ENCODE data around the gene CGAS. TPM values are rescaled to one million over a fixed set of nuclear protein-coding genes. Genes with fewer than 3 reads are reported as not detected.

The CGAS gene
- total and polyA plus RNA-seq, 8 donors: 0.70 to 2.9 (median 1.2) TPM

DNA sequence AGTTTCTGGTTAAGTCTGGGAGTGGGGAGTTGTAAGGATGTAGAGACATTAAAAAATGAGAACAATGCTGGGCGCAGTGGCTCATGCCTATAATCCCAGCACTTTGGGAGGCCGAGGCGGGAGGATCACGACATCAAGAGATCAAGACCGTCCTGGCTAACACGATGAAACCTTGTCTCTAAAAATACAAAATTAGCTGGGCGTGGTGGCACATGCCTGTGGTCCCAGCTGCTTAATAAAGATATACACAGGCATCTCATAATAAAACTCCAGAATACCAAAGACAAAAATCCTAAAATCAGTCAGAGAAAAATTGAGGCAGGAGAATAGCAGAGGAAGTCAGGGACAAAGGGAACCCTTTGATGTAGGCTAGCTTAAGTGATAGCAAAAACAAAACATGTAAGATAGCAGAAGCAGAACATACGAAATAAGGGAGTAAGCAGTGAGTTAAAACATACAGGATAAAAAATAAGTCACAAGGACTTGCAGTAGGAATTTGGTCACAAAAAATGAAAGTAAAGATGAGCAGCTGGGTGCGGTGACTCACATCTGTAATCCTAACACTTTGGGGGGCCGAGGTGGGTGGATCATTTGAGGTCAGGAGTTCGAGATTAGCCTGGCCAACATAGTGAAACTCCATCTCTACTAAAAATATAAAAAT lies 33.9 kb downstream of the CGAS start:
- H3K27ac ChIP-seq: no peak overlapping the region
- intact Hi-C loops (cut with DNase I): no loop called here
- no peaks in the 10 kb centered on the region for H3K27me3 ChIP-seq
- WGBS, 2 donors: 89% methylated on average over 11 of the region's 11 CpGs
- no peaks in the 10 kb centered on the region for H3K4me1 ChIP-seq
- FAIRE-seq (no peak), DNase-seq (no peak), ATAC-seq (no peak)
- TF ChIP-seq, protein P1, sequence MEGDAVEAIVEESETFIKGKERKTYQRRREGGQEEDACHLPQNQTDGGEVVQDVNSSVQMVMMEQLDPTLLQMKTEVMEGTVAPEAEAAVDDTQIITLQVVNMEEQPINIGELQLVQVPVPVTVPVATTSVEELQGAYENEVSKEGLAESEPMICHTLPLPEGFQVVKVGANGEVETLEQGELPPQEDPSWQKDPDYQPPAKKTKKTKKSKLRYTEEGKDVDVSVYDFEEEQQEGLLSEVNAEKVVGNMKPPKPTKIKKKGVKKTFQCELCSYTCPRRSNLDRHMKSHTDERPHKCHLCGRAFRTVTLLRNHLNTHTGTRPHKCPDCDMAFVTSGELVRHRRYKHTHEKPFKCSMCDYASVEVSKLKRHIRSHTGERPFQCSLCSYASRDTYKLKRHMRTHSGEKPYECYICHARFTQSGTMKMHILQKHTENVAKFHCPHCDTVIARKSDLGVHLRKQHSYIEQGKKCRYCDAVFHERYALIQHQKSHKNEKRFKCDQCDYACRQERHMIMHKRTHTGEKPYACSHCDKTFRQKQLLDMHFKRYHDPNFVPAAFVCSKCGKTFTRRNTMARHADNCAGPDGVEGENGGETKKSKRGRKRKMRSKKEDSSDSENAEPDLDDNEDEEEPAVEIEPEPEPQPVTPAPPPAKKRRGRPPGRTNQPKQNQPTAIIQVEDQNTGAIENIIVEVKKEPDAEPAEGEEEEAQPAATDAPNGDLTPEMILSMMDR (IDR thresholded peaks at IDR 0.05): no peak
- no peak overlapping the region for H3K4me3 ChIP-seq
- H3K36me3 ChIP-seq: no peaks in the 10 kb centered on the region
- no peaks in the 10 kb centered on the region for H3K9me3 ChIP-seq

DNA sequence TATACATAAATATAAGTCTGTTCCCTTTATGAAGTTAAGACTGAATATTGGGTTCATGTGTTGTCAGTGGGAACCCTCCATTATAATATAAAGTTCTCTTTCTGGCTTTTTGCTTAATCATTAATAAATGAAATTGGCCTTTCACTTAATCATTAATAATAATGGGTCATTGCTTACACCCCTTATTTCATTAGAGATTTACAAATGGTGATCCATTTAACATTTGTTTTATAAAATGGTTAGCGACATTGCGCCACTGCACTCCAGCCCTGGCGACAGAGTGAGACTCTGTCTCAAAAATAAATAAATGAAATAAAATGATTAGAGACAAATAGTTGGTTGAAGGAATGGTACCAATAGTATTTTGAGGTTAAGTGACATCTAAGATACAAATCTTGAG lies 39.0 kb downstream of the CGAS start:
- Histone ChIP-seq H3K9me3 (no peaks in the 10 kb centered on the region), H3K27me3 (no peaks in the 10 kb centered on the region), H3K4me3 (no peak overlapping the region), H3K4me1 (no peaks in the 10 kb centered on the region), H3K27ac (no peak overlapping the region), H3K36me3 (no peaks in the 10 kb centered on the region)
- no peak for ATAC-seq
- TF ChIP-seq, protein P1 (IDR thresholded peaks at IDR 0.05): no peak
- DNase-seq: no peak
- intact Hi-C loops (cut with DNase I): no loop called here
- WGBS, 2 donors: 93 to 94% methylated on average over 3 of the region's 3 CpGs
- FAIRE-seq: no peak

DNA sequence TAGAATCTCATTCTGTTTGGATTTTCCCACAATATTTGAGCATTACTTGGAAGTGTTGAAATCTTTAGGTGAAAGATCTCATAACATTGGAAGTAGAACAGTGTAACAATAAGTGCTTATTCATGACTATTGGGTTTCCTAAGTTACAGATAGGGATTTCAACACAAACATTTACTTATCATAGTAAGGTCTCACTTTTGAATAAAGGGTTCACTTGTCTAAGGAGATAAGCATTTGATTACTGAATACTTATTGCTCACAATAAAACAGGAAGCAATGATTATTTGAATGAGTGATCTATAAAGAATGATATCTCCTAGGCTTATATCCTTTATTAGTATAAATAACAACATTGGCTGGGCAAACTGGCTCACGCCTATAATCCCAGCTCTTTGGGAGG lies 42.7 kb downstream of the CGAS start:
- no peaks in the 10 kb centered on the region for H3K36me3 ChIP-seq
- ATAC-seq (peak in 2 of 4 donors; percentile 37 to 64), DNase-seq (no peak), FAIRE-seq (no peak)
- TF ChIP-seq, protein P1 (IDR thresholded peaks at IDR 0.05): no peak
- intact Hi-C loops (cut with DNase I): no loop called here
- H3K9me3 ChIP-seq: no peaks in the 10 kb centered on the region
- H3K27ac ChIP-seq: no peak overlapping the region
- H3K27me3 ChIP-seq: no peaks in the 10 kb centered on the region
- no peak overlapping the region for H3K4me3 ChIP-seq
- 72 to 75% methylated on average over 1 of the region's 1 CpG for WGBS, 2 donors
- no peaks in the 10 kb centered on the region for H3K4me1 ChIP-seq

DNA sequence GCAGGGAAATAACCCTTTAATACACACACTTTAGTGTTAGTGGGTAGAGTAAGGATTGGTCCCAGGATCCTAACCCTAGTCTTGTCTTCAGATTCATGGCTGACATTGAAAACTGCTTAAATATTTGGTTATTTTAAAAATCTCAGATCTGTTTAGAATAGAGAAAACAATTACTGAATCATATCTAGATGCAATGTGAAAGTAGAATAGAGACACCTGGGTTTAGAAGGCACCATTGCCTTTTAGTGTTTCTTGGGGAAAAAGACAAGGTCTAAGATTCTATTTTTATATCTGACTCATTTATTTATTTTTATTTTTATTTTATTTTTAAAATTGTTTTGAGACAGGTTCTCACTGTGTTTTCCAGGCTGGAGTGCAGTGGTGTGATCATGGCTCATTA lies 51.4 kb downstream of the CGAS start:
- FAIRE-seq (no peak), ATAC-seq (no peak), DNase-seq (no peak)
- no peaks in the 10 kb centered on the region for H3K9me3 ChIP-seq
- intact Hi-C loops (cut with DNase I): no loop called here
- TF ChIP-seq, protein P1 (IDR thresholded peaks at IDR 0.05): no peak
- no peak overlapping the region for H3K4me3 ChIP-seq
- H3K4me1 ChIP-seq: no peaks in the 10 kb centered on the region
- no peaks in the 10 kb centered on the region for H3K27me3 ChIP-seq
- no peaks in the 10 kb centered on the region for H3K36me3 ChIP-seq
- H3K27ac ChIP-seq: no peak overlapping the region

DNA sequence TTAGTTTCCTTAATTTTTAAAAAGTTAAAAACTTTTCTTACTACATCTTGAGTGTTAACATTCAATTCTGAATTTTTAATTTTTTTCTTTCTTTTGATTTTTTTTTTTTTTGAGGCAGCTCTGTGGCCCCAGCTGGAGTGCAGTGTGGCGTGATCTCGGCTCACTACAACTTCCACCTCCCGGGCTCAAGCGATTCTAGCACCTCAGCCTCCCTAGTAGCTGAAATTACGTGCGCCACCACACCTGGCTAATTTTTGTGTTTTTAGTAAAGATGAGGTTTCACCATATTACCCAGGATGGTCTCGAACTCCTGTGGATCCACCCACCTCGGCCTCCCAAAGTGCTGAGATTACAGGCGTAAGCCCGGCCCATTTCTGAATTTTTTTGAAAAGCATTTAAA lies 56.2 kb downstream of the CGAS start:
- H3K4me1 ChIP-seq: no peaks in the 10 kb centered on the region
- intact Hi-C loops (cut with DNase I): no loop called here
- H3K9me3 ChIP-seq: no peaks in the 10 kb centered on the region
- 93 to 94% methylated on average over 10 of the region's 10 CpGs for WGBS, 2 donors
- no peaks in the 10 kb centered on the region for H3K36me3 ChIP-seq
- FAIRE-seq: no peak
- TF ChIP-seq, protein P1 (IDR thresholded peaks at IDR 0.05): no peak
- ATAC-seq: no peak
- no peak overlapping the region for H3K4me3 ChIP-seq
- no peak overlapping the region for H3K27ac ChIP-seq
- DNase-seq: no peak
- H3K27me3 ChIP-seq: no peaks in the 10 kb centered on the region
